HG03575 (cell line): ENCODE measurements around the gene XPR1.

Source experiments
- ATAC-seq: cut with Tn5 transposase; IDR thresholded peaks from one replicate; pipeline ENCODE4 v1.9.1; 2021; ENCODE audit not compliant: unreplicated experiment, insufficient number of reproducible peaks, low FRiP score; ENCODE audit errors: extremely low read depth

XPR1 gene

GRCh38 chr1:180631766-180632325 lies at the start of gene XPR1:
XPR1 (plus strand) TSS chr1:180632022; CDS start chr1:180632202, 180 bp downstream.
- ATAC-seq, result peak; percentile 82

GRCh38 chr1:180584869-180585268 lies 47.0 kb upstream of the XPR1 start:
- ATAC-seq, result no peak

- no peak for ATAC-seq
Measured at GRCh38 chr1:180585994-180586359, 45.8 kb upstream of the XPR1 start.

- no peak for ATAC-seq
Measured at GRCh38 chr1:180586671-180587155, 45.1 kb upstream of the XPR1 start.

GRCh38 chr1:180588121-180588520 lies 43.7 kb upstream of the XPR1 start:
- no peak for ATAC-seq

GRCh38 chr1:180590889-180591288 lies 40.9 kb upstream of the XPR1 start:
- ATAC-seq, result no peak

- ATAC-seq, result no peak
Measured at GRCh38 chr1:180593382-180593781, 38.4 kb upstream of the XPR1 start.

- ATAC-seq, result no peak
Measured at GRCh38 chr1:180594723-180595122, 37.1 kb upstream of the XPR1 start.

- no peak for ATAC-seq
Measured at GRCh38 chr1:180595966-180596365, 35.9 kb upstream of the XPR1 start.

- no peak for ATAC-seq
Measured at GRCh38 chr1:180597520-180597919, 34.3 kb upstream of the XPR1 start.

- no peak for ATAC-seq
Measured at GRCh38 chr1:180598333-180598974, 33.4 kb upstream of the XPR1 start.

- ATAC-seq, result no peak
Measured at GRCh38 chr1:180600343-180600742, 31.5 kb upstream of the XPR1 start.

- no peak for ATAC-seq
Measured at GRCh38 chr1:180601512-180601911, 30.3 kb upstream of the XPR1 start.

GRCh38 chr1:180603223-180603849 lies 28.5 kb upstream of the XPR1 start:
- no peak for ATAC-seq

- no peak for ATAC-seq
Measured at GRCh38 chr1:180603850-180604226, 28.0 kb upstream of the XPR1 start.

- ATAC-seq, result no peak
Measured at GRCh38 chr1:180606155-180606554, 25.7 kb upstream of the XPR1 start.

- ATAC-seq, result no peak
Measured at GRCh38 chr1:180609643-180610555, 21.9 kb upstream of the XPR1 start.

- no peak for ATAC-seq
Measured at GRCh38 chr1:180610556-180611015, 21.2 kb upstream of the XPR1 start.
